ENCODE results near the gene CTR9. TPM values are rescaled to one million over a fixed set of nuclear protein-coding genes. Genes with fewer than 3 reads are reported as not detected.

Gene CTR9
- total and polyA plus RNA-seq, 2 experiments from 2014 or later: 29.0 to 32.7 TPM

DNA sequence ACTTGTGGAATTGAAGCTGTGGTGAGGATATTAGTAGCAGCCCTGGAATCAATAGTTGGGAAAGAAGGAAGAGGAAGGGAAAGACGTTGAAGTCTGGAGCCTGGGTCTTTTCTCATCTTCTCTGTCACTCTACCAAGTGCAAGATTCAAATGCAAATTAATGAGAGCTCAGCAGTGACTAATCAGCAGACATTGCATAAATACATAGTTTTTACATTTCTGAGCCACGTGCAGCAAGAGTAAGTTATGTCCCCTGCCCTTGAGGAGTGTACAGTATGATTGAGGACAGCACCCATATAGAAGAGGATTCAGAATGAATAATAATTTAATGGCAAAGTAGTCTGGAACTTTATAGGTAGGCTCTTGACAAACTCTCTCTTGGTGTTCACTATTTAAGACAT, 23.8 kb downstream of the CTR9 start (continued):
- TF ChIP-seq EZH2phosphoT487 (IDR thresholded peaks at IDR 0.05; ENCODE audit: unreplicated experiment) (no peak), CREB1 (CRISPR knock-in tag; IDR thresholded peaks at IDR 0.05; ENCODE audit: low read depth) (no peak), EZH2 (IDR thresholded peaks at IDR 0.05; ENCODE audit: low read depth, unreplicated experiment) (no peak), JUNB (IDR thresholded peaks at IDR 0.05; ENCODE audit: unreplicated experiment) (no peak), STAT1 (IDR thresholded peaks at IDR 0.05; ENCODE audit: unreplicated experiment) (no peak)
- TF ChIP-seq, protein P1, sequence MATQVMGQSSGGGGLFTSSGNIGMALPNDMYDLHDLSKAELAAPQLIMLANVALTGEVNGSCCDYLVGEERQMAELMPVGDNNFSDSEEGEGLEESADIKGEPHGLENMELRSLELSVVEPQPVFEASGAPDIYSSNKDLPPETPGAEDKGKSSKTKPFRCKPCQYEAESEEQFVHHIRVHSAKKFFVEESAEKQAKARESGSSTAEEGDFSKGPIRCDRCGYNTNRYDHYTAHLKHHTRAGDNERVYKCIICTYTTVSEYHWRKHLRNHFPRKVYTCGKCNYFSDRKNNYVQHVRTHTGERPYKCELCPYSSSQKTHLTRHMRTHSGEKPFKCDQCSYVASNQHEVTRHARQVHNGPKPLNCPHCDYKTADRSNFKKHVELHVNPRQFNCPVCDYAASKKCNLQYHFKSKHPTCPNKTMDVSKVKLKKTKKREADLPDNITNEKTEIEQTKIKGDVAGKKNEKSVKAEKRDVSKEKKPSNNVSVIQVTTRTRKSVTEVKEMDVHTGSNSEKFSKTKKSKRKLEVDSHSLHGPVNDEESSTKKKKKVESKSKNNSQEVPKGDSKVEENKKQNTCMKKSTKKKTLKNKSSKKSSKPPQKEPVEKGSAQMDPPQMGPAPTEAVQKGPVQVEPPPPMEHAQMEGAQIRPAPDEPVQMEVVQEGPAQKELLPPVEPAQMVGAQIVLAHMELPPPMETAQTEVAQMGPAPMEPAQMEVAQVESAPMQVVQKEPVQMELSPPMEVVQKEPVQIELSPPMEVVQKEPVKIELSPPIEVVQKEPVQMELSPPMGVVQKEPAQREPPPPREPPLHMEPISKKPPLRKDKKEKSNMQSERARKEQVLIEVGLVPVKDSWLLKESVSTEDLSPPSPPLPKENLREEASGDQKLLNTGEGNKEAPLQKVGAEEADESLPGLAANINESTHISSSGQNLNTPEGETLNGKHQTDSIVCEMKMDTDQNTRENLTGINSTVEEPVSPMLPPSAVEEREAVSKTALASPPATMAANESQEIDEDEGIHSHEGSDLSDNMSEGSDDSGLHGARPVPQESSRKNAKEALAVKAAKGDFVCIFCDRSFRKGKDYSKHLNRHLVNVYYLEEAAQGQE (IDR thresholded peaks at IDR 0.05; ENCODE audit: unreplicated experiment): no peak
- TF ChIP-seq, protein P2, sequence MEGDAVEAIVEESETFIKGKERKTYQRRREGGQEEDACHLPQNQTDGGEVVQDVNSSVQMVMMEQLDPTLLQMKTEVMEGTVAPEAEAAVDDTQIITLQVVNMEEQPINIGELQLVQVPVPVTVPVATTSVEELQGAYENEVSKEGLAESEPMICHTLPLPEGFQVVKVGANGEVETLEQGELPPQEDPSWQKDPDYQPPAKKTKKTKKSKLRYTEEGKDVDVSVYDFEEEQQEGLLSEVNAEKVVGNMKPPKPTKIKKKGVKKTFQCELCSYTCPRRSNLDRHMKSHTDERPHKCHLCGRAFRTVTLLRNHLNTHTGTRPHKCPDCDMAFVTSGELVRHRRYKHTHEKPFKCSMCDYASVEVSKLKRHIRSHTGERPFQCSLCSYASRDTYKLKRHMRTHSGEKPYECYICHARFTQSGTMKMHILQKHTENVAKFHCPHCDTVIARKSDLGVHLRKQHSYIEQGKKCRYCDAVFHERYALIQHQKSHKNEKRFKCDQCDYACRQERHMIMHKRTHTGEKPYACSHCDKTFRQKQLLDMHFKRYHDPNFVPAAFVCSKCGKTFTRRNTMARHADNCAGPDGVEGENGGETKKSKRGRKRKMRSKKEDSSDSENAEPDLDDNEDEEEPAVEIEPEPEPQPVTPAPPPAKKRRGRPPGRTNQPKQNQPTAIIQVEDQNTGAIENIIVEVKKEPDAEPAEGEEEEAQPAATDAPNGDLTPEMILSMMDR (conservative IDR thresholded peaks at IDR 0.05; ENCODE audit: low read depth in 2 of 2): no peak

DNA sequence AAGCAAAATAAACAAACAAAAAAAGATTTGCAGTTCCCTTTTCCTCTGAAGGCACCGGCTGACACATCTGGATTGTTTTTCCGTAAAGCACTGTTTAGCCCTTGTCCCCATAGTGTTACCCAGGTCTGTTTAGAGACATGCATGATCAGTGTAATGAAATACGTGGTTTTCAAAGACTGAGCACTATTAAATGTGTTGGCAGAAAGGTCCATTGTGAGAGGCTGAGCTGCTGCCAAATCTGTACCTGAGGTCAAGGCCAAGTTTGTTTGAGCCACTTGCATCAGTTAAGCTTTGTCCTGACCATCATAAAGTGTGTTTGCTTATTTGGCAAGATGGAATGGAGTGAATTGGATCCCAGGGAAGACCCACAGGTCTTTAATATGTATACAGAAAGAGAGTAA, 26.3 kb downstream of the CTR9 start:
- Mint-ChIP-seq H3K9me3 (no peaks in the 10 kb centered on the region), H3K36me3 (ENCODE audit: low read depth) (peaks cover 55% of the 10 kb centered on the region), H3K4me1 (peaks cover 4% of the 10 kb centered on the region; the same call in 1 of the 3 replicates), H3K27ac (no peak overlapping the region), H3K27me3 (ENCODE audit: insufficient read depth, low read depth, poor library complexity) (no peaks in the 10 kb centered on the region), H3K4me3 (no peak overlapping the region)
- ATAC-seq (no peak), DNase-seq (ENCODE audit: low spot score) (no peak)
- H3K27me3 ChIP-seq (ENCODE audit: insufficient read depth): no peaks in the 10 kb centered on the region
- peaks cover 26% of the 10 kb centered on the region for H3K36me3 ChIP-seq (ENCODE audit: insufficient read depth)
- H3K4me3 ChIP-seq: no peak overlapping the region
- H3F3A ChIP-seq (replicated peaks; ENCODE audit: low read depth): no peaks in the 10 kb centered on the region
- H3K9me2 ChIP-seq (ENCODE audit: insufficient read depth): no peaks in the 10 kb centered on the region
- no peaks in the 10 kb centered on the region; the same call in 1 of the 2 replicates for H4K20me1 ChIP-seq (replicated peaks; ENCODE audit: insufficient read depth)
- no peak overlapping the region for H2AFZ ChIP-seq
- H3K4me1 ChIP-seq (ENCODE audit: insufficient read depth): no peaks in the 10 kb centered on the region
- no peak overlapping the region for H3K27ac ChIP-seq (ENCODE audit: low read depth)
- no peak overlapping the region for H3K4me2 ChIP-seq
- H3K79me2 ChIP-seq (replicated peaks; ENCODE audit: insufficient read depth): no peaks in the 10 kb centered on the region
- TF ChIP-seq, protein P3, sequence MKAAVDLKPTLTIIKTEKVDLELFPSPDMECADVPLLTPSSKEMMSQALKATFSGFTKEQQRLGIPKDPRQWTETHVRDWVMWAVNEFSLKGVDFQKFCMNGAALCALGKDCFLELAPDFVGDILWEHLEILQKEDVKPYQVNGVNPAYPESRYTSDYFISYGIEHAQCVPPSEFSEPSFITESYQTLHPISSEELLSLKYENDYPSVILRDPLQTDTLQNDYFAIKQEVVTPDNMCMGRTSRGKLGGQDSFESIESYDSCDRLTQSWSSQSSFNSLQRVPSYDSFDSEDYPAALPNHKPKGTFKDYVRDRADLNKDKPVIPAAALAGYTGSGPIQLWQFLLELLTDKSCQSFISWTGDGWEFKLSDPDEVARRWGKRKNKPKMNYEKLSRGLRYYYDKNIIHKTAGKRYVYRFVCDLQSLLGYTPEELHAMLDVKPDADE (IDR thresholded peaks at IDR 0.05): no peak
- TF ChIP-seq ZNF331 (CRISPR knock-in tag; IDR thresholded peaks at IDR 0.05; ENCODE audit: low read depth) (no peak), CREB1 (CRISPR knock-in tag; IDR thresholded peaks at IDR 0.05; ENCODE audit: low read depth) (no peak), POLR2AphosphoS5 (IDR thresholded peaks at IDR 0.05; ENCODE audit: low read depth) (no peak), EZH2phosphoT487 (IDR thresholded peaks at IDR 0.05; ENCODE audit: unreplicated experiment) (no peak), STAT1 (IDR thresholded peaks at IDR 0.05; ENCODE audit: unreplicated experiment) (no peak), EZH2 (IDR thresholded peaks at IDR 0.05; ENCODE audit: low read depth, unreplicated experiment) (no peak), ZNF114 (CRISPR knock-in tag; IDR thresholded peaks at IDR 0.05) (no peak), JUNB (IDR thresholded peaks at IDR 0.05; ENCODE audit: unreplicated experiment) (no peak)
- TF ChIP-seq, protein P4, sequence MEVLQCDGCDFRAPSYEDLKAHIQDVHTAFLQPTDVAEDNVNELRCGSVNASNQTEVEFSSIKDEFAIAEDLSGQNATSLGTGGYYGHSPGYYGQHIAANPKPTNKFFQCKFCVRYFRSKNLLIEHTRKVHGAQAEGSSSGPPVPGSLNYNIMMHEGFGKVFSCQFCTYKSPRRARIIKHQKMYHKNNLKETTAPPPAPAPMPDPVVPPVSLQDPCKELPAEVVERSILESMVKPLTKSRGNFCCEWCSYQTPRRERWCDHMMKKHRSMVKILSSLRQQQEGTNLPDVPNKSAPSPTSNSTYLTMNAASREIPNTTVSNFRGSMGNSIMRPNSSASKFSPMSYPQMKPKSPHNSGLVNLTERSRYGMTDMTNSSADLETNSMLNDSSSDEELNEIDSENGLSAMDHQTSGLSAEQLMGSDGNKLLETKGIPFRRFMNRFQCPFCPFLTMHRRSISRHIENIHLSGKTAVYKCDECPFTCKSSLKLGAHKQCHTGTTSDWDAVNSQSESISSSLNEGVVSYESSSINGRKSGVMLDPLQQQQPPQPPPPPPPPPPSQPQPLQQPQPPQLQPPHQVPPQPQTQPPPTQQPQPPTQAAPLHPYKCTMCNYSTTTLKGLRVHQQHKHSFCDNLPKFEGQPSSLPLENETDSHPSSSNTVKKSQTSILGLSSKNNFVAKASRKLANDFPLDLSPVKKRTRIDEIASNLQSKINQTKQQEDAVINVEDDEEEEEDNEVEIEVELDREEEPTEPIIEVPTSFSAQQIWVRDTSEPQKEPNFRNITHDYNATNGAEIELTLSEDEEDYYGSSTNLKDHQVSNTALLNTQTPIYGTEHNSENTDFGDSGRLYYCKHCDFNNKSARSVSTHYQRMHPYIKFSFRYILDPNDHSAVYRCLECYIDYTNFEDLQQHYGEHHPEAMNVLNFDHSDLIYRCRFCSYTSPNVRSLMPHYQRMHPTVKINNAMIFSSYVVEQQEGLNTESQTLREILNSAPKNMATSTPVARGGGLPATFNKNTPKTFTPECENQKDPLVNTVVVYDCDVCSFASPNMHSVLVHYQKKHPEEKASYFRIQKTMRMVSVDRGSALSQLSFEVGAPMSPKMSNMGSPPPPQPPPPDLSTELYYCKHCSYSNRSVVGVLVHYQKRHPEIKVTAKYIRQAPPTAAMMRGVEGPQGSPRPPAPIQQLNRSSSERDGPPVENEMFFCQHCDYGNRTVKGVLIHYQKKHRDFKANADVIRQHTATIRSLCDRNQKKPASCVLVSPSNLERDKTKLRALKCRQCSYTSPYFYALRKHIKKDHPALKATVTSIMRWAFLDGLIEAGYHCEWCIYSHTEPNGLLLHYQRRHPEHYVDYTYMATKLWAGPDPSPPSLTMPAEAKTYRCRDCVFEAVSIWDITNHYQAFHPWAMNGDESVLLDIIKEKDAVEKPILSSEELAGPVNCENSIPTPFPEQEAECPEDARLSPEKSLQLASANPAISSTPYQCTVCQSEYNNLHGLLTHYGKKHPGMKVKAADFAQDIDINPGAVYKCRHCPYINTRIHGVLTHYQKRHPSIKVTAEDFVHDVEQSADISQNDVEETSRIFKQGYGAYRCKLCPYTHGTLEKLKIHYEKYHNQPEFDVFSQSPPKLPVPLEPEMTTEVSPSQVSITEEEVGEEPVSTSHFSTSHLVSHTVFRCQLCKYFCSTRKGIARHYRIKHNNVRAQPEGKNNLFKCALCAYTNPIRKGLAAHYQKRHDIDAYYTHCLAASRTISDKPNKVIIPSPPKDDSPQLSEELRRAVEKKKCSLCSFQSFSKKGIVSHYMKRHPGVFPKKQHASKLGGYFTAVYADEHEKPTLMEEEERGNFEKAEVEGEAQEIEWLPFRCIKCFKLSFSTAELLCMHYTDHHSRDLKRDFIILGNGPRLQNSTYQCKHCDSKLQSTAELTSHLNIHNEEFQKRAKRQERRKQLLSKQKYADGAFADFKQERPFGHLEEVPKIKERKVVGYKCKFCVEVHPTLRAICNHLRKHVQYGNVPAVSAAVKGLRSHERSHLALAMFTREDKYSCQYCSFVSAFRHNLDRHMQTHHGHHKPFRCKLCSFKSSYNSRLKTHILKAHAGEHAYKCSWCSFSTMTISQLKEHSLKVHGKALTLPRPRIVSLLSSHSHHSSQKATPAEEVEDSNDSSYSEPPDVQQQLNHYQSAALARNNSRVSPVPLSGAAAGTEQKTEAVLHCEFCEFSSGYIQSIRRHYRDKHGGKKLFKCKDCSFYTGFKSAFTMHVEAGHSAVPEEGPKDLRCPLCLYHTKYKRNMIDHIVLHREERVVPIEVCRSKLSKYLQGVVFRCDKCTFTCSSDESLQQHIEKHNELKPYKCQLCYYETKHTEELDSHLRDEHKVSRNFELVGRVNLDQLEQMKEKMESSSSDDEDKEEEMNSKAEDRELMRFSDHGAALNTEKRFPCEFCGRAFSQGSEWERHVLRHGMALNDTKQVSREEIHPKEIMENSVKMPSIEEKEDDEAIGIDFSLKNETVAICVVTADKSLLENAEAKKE (CRISPR knock-in tag; IDR thresholded peaks at IDR 0.05): no peak

Data from GM23338 (cell line).